Mammary epithelial cell (primary cell): ENCODE measurements around the gene CLDND1.

Source experiments
- CTCF ChIP-seq, 2 donors: IDR thresholded peaks in 1 of 2; conservative IDR thresholded peaks in 1 of 2; 2 replicates each; pipeline ENCODE4 v1.5.1; 2011 to 2012; ENCODE audit warnings: inconsistent platforms in 2 of 2, low read length in 2 of 2, mild to moderate bottlenecking in 2 of 2, control low read depth in 1 of 2, low read depth in 1 of 2; ENCODE audit not compliant: insufficient read depth in 1 of 2; ENCODE audit errors: extremely low read depth in 1 of 2
- EZH2 ChIP-seq: IDR thresholded peaks from 2 replicates; pipeline ENCODE4 v1.6.1; 2012; ENCODE audit warnings: low read length, inconsistent platforms, borderline replicate concordance

GRCh38 chr3:98565237-98565643 lies 42.5 kb upstream of the CLDND1 start:
- TF ChIP-seq EZH2 (no peak), CTCF (conservative IDR thresholded peaks at IDR 0.05 in 1 of 2, IDR thresholded peaks at IDR 0.05 in 1 of 2; ENCODE audit: extremely low read depth in 1 of 2, insufficient read depth in 1 of 2, low read depth in 1 of 2, low read length in 2 of 2) (no peak)
